Midbrain (tissue), 1 donor: Measurements from ENCODE around the gene XRCC4.

Source experiments
- DNase-seq: peaks from one replicate; lab custom pipeline; 2025; lab: John Stamatoyannopoulos, UW

Gene XRCC4

DNA sequence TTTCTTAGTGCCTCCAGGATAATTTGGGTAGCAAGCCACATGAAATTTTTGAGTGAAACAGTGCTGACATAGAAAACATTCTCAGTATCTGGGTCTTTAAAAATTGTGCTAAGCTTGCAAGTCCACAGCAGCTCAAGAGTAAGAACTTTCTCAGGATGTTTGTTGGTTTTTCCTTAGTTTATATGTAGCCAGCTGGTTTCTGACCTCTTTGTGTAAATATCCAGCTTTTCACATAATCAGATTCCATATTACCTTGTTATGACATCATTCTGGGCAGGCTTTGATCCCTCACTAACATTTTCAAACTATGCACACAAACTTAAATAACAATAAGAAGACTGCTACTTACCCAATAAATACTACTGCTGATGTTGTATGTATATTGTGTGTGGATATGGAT, 311.3 kb downstream of the XRCC4 start:
- no peak for DNase-seq

GRCh38 chr5:83392766-83393503, 315.6 kb downstream of the XRCC4 start:
- no peak for DNase-seq

DNA sequence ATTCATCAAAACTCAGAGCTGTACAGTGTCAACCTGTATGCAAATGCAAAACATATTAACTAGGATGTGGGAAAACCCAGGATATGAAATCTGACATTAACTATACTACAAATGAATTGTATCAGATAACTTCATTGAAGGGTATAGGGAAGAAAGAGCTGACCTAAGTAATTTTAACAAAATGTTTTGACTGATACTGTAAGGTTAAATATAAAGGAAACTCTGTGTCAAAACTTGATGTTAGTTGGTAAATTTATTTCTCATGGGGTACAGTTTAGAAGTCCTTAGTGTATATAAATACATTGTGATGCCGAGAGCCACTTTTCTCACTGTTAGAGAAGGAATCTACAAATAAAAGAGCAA, 316.1 kb downstream of the XRCC4 start:
- DNase-seq = no peak

DNA sequence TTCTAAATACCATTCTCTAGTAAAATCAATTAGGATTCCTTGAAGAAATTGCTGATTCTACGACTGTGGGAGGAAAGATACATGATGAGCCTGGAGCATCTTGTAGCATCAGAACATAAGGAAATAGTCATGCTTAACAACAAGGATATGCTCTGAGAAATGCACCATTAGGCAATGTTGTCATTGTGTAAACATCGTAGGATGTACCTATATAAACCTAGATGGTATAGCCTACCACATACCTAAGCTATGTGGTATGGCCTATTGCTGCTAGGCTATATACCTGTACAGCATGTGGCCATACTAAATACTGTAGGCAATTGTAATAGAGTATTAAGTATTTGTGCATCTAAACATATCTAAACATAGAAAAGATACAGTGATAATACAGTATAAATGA, 316.8 kb downstream of the XRCC4 start:
- DNase-seq = no peak

DNA sequence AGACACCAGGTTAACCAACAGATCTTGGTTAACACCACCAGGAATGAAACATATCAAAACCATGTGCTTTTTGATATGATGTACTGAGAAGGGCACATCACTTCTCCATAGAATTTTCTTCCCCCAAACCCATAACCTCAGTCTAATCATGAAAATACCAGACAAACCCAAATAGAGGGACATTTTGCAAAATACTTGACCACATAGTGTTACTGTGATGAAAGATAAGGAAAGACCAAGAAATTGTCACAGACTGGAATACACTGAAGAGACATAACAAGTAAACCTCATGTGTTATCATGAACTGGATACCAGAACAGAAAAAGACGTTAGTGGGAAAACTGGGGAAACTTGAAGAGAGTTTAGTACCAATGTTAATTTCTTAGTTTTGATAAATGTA, 319.3 kb downstream of the XRCC4 start:
- no peak for DNase-seq

DNA sequence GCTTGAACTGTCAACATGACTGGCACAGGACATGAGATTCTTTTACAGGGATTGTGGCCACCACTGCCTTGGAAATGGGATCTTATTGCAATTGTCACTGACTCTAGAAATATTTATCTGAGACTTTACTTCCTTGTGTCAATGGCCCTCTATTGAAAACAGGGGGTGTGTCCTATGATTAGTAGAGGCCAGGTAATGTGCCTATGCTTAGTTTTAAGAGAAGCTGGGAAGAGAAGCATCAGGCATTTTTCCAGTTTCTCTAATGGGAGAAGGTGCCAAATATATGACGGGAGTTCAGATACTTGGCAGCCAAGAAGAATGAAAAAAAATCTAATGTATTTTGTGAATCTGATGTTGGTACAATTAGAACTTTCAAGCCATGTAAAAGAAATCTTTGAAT, 320.3 kb downstream of the XRCC4 start:
- DNase-seq = no peak

- DNase-seq = no peak
These were observed 322.9 kb downstream of the XRCC4 start for GRCh38 chr5:83400241-83400640.

DNA sequence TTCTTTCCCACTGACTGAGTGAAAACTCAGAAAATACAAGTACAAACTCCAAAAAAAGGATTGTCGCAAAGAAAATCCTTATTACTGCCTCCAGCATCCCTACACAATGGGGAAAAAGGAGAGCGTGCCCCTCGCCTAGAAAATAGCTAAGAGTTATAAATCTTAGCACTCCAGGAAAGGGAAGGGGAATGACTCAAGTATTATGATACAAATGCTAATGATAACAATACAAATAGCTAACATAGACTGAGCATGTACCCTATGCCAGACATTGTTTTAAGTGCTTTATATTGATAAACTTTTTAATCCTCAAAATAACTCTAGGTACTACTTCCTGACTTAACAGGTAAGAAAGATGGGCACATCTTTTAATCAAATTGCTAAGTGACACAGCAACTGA, 323.4 kb downstream of the XRCC4 start:
- no peak for DNase-seq

DNA sequence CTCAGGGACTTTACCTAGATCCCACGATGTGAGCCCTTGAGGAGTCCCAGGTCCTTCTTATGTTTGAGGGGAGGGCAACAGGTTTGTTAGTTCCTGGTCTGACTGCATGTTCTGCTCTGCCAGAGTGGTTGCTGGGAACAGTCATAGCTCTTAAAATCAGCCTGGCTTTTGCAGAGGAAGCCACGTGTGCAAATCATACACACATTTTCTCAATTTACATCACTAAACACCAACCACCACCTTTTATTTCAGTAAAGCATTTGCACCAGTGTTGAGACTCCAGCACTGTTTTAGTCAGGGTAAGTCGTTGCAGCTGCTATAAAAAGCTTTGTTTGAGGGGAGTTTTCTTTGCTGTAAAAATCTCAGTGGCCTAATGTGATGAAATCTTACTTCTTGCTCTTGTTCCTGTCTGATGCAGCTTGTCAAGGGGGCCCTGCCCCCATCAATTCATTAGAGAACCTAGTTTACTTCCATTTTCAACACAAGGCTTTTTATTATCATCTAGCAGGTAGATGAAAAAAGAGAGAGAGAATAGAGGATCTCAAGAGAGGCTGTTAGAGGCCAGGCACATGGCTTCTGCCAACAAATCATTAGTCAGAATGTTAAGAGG, 323.9 kb downstream of the XRCC4 start:
- no peak for DNase-seq

GRCh38 chr5:83401775-83402174, 324.4 kb downstream of the XRCC4 start:
- no peak for DNase-seq
